Measurements from ENCODE around the gene PPP2R2C. TPM values are rescaled to one million over a fixed set of nuclear protein-coding genes. Genes with fewer than 3 reads are reported as not detected.

Gene PPP2R2C
- total RNA-seq, 1 experiment from 2014 or later, result 9.5 TPM

- Histone ChIP-seq H3K4me3 (ENCODE audit: low read length) (no peak overlapping the region), H2AFZ (ENCODE audit: low read length) (no peak overlapping the region), H3K9ac (ENCODE audit: low read length) (no peak overlapping the region), H3F3A (ENCODE audit: low read length, unreplicated experiment) (no peaks in the 10 kb centered on the region), H3K4me2 (ENCODE audit: low read length) (no peak overlapping the region), H4K20me1 (ENCODE audit: low read length) (no peaks in the 10 kb centered on the region), H3K79me2 (ENCODE audit: low read length) (no peaks in the 10 kb centered on the region), H3K4me1 (ENCODE audit: insufficient read depth, low read length) (no peaks in the 10 kb centered on the region), H3K27ac (ENCODE audit: low read length) (no peak overlapping the region), H3K27me3 (ENCODE audit: low read length) (no peaks in the 10 kb centered on the region), H3K9me2 (replicated peaks; ENCODE audit: low read length) (no peaks in the 10 kb centered on the region), H3K9me3 (ENCODE audit: low read length) (no peaks in the 10 kb centered on the region), H3K36me3 (ENCODE audit: low read depth, low read length) (no peaks in the 10 kb centered on the region)
- ChIA-PET POLR2A (ENCODE audit: unreplicated experiment) (no interaction called here), CTCF (no interaction called here)
- no TSS peak for BruUV-seq (replicated peaks)
- ATAC-seq, result no peak
- intact Hi-C loops (cut with micrococcal nuclease), result no loop called here
- DNase-seq, result no peak
- TF ChIP-seq CTCF (conservative IDR thresholded peaks at IDR 0.05; ENCODE audit: low read depth, low read length) (no peak), EZH2 (IDR thresholded peaks at IDR 0.05; ENCODE audit: low read length, unreplicated experiment) (no peak), EZH2phosphoT487 (IDR thresholded peaks at IDR 0.05; ENCODE audit: borderline replicate concordance, low read length) (no peak)
Observed at GRCh38 chr4:6292376-6293096, 179.9 kb downstream of the PPP2R2C start.

- H4K20me1 ChIP-seq (ENCODE audit: low read length), result no peaks in the 10 kb centered on the region
- intact Hi-C loops (cut with micrococcal nuclease), result no loop called here
- no peak overlapping the region for H3K4me2 ChIP-seq (ENCODE audit: low read length)
- CTCF ChIA-PET, result no interaction called here
- 0 out of 2 replicates have a peak, but pooled peaks cover 4% of the 10 kb centered on the region for H3K36me3 ChIP-seq (ENCODE audit: low read depth, low read length)
- ATAC-seq (no peak), DNase-seq (no peak)
- TF ChIP-seq CTCF (conservative IDR thresholded peaks at IDR 0.05; ENCODE audit: low read depth, low read length), result no peak
- TF ChIP-seq EZH2 (IDR thresholded peaks at IDR 0.05; ENCODE audit: low read length, unreplicated experiment), result no peak
- no peak for TF ChIP-seq EZH2phosphoT487 (IDR thresholded peaks at IDR 0.05; ENCODE audit: borderline replicate concordance, low read length)
- H3K4me3 ChIP-seq (ENCODE audit: low read length), result no peak overlapping the region
- no peaks in the 10 kb centered on the region for H3K27me3 ChIP-seq (ENCODE audit: low read length)
- no peak overlapping the region for H3K27ac ChIP-seq (ENCODE audit: low read length)
- no peaks in the 10 kb centered on the region for H3K79me2 ChIP-seq (ENCODE audit: low read length)
- H2AFZ ChIP-seq (ENCODE audit: low read length), result no peak overlapping the region
- no peaks in the 10 kb centered on the region for H3F3A ChIP-seq (ENCODE audit: low read length, unreplicated experiment)
- H3K9me2 ChIP-seq (replicated peaks; ENCODE audit: low read length), result no peaks in the 10 kb centered on the region
- POLR2A ChIA-PET (ENCODE audit: unreplicated experiment), result no interaction called here
- BruUV-seq (replicated peaks), result no TSS peak
- no peaks in the 10 kb centered on the region for H3K4me1 ChIP-seq (ENCODE audit: insufficient read depth, low read length)
- H3K9me3 ChIP-seq (ENCODE audit: low read length), result no peaks in the 10 kb centered on the region
- H3K9ac ChIP-seq (ENCODE audit: low read length), result no peak overlapping the region
Observed at GRCh38 chr4:6291784-6292297, 180.6 kb downstream of the PPP2R2C start.

All from PC-3 (cell line).